NOMO-1 treated with dmso at 0.1 percent for 144 hours (cell line): Measurements from ENCODE around the gene ADAM15.

Source experiments
- DNase-seq: peaks from one replicate; lab custom pipeline; 2025; ENCODE audit not compliant: unreplicated experiment; lab: John Stamatoyannopoulos, UW

Gene ADAM15

DNA sequence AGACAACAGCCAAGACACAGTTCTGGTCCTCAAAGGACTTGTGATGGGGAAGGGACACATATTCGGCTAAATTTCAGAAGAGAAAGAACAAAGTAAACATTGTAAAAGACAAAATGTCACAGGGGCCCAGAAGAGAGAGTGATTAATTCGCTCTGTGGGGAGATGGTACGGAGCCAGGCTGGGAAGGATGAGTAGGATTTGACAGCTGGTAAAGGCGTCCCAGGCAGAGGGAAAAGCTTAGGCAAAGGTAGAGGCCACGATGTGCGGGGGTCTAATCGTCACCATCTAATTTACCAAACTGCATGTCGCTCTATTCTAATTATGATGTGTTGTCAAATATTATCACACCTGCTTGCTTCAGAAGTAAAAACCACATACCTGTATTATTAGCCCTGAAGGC is 59.3 kb downstream of the ADAM15 start:
- no peak for DNase-seq

DNA sequence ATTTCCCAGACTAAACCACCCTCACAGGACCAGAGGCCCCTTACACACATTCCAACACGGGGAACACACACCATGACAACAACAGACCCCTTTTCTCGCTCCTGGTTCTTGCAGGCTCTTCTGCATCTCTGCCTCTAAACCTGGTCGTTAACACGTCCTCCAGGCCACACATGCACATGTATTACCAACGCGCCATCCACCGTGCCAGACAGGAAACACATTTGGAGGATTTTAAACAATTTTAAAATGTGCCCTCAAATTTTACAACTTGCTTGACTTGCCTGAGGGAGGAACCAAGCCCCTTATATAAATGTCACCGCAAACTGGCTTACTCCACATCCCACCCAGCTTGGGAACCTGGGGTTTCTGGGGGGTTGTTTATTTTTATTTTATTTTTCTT is 59.7 kb downstream of the ADAM15 start:
- no peak for DNase-seq
